Right atrium auricular region (tissue), 2 donors: ENCODE results near the gene PIGZ. TPM values are rescaled to one million over a fixed set of nuclear protein-coding genes. Genes with fewer than 3 reads are reported as not detected.

Experiments used
- DNase-seq: peaks from one replicate; pipeline ENCODE4 v3.0.0-alpha.2; 2019; ENCODE audit warnings: low spot score
- H3K27ac ChIP-seq, 2 donors: fragments of 200-600 bp; sonication (generic); 1 replicate in 1 of 2; 2 replicates in 1 of 2; pipeline ENCODE4 v1.5.1; 2016 to 2019
- H3K27me3 ChIP-seq, 2 donors: fragments of 200-600 bp; sonication (generic); one replicate each; pipeline versions ENCODE4 v1.5.1 to v1.6.0; 2017 to 2019
- H3K36me3 ChIP-seq: fragments of 200-600 bp; sonication (generic); one replicate; pipeline ENCODE4 v1.5.1; 2016
- H3K4me1 ChIP-seq, 2 donors: fragments of 200-600 bp; sonication (generic); one replicate each; pipeline versions ENCODE4 v1.5.1 to v1.6.0; 2017 to 2019
- H3K4me3 ChIP-seq, 2 donors: fragments of 200-600 bp; sonication (generic); 1 replicate in 1 of 2; 2 replicates in 1 of 2; pipeline ENCODE4 v1.5.1; 2017 to 2019; ENCODE audit warnings: mild to moderate bottlenecking in 1 of 2, moderate library complexity in 1 of 2
- H3K9me3 ChIP-seq, 2 donors: fragments of 200-600 bp; sonication (generic); one replicate each; pipeline ENCODE4 v1.5.1; 2019
- CTCF ChIP-seq, 2 donors: fragments of 200-600 bp; sonication (generic); IDR thresholded peaks; one replicate each; pipeline ENCODE4 v1.5.1; 2019; ENCODE audit warnings: antibody characterized with exemption in 2 of 2
- total RNA-seq, 2 donors: library from RNA; depleted of rRNA; stranded (reverse); fragments of >200 nt; gene quantifications; one replicate each; pipeline ENCODE4 v1.1.0, GENCODE V29; 2016

PIGZ gene
- total RNA-seq, 2 donors from 2014 or later = 5.4 to 7.0 TPM

- no peaks in the 10 kb centered on the region for H3K4me1 ChIP-seq
- no peak for DNase-seq
- TF ChIP-seq CTCF (IDR thresholded peaks at IDR 0.05) = no peak
- no peak overlapping the region for H3K27ac ChIP-seq
- H3K4me3 ChIP-seq = no peak overlapping the region
- H3K36me3 ChIP-seq = no peaks in the 10 kb centered on the region
- H3K27me3 ChIP-seq = no peaks in the 10 kb centered on the region
- no peaks in the 10 kb centered on the region for H3K9me3 ChIP-seq
Measured at GRCh38 chr3:197012540-197012883, 43.9 kb upstream of the PIGZ start.

- no peaks in the 10 kb centered on the region for H3K27me3 ChIP-seq
- TF ChIP-seq CTCF (IDR thresholded peaks at IDR 0.05) = no peak
- no peak for DNase-seq
Measured at GRCh38 chr3:197011780-197012539, 43.3 kb upstream of the PIGZ start.

GRCh38 chr3:197010556-197011351, 42.1 kb upstream of the PIGZ start:
- H3K27me3 ChIP-seq = no peaks in the 10 kb centered on the region
- H3K9me3 ChIP-seq = no peaks in the 10 kb centered on the region
- H3K4me3 ChIP-seq = no peak overlapping the region
- H3K36me3 ChIP-seq = no peaks in the 10 kb centered on the region
- no peak for DNase-seq
- H3K4me1 ChIP-seq = no peaks in the 10 kb centered on the region
- TF ChIP-seq CTCF (IDR thresholded peaks at IDR 0.05) = no peak
- H3K27ac ChIP-seq = no peak overlapping the region

More at GRCh38 chr3:197011780-197012539, 43.3 kb upstream of the PIGZ start:
- Histone ChIP-seq H3K36me3 (no peaks in the 10 kb centered on the region), H3K4me1 (no peaks in the 10 kb centered on the region), H3K4me3 (no peak overlapping the region), H3K9me3 (no peaks in the 10 kb centered on the region), H3K27ac (no peak overlapping the region)

GRCh38 chr3:197009532-197010019, 40.9 kb upstream of the PIGZ start:
- H3K27me3 ChIP-seq = no peaks in the 10 kb centered on the region
- no peak overlapping the region for H3K27ac ChIP-seq
- H3K4me3 ChIP-seq = no peak overlapping the region
- DNase-seq = no peak
- H3K9me3 ChIP-seq = no peaks in the 10 kb centered on the region
- H3K36me3 ChIP-seq = no peaks in the 10 kb centered on the region
- no peaks in the 10 kb centered on the region for H3K4me1 ChIP-seq
- no peak for TF ChIP-seq CTCF (IDR thresholded peaks at IDR 0.05)

GRCh38 chr3:197008436-197009209, 40.0 kb upstream of the PIGZ start:
- H3K27ac ChIP-seq = no peak overlapping the region
- TF ChIP-seq CTCF (IDR thresholded peaks at IDR 0.05) = no peak
- no peak for DNase-seq
- H3K4me1 ChIP-seq = peaks cover 0 to 5% of the 10 kb centered on the region in 2 donors
- no peaks in the 10 kb centered on the region for H3K27me3 ChIP-seq
- no peak overlapping the region for H3K4me3 ChIP-seq
- no peaks in the 10 kb centered on the region for H3K36me3 ChIP-seq
- no peaks in the 10 kb centered on the region for H3K9me3 ChIP-seq
